Kidney (tissue), 14 donors: ENCODE data around the gene POPDC3. TPM values are rescaled to one million over a fixed set of nuclear protein-coding genes. Genes with fewer than 3 reads are reported as not detected.

Experiments
- DNase-seq, 5 donors: peaks; one replicate each; pipeline ENCODE4 v3.0.0-alpha.2; 2013 to 2020
- FAIRE-seq: peaks from 2 replicates; lab custom pipeline; 2012; peaks lifted over from hg19 to GRCh38; lab: Jason Lieb, UNC
- H3K27ac ChIP-seq, 2 donors: one replicate each; pipeline ENCODE4 v1.7.0; 2013; ENCODE audit warnings: low read depth in 2 of 2, low read length in 2 of 2, inconsistent platforms in 1 of 2
- H3K27me3 ChIP-seq: one replicate; pipeline ENCODE4 v1.7.1; 2013; ENCODE audit warnings: low read length, inconsistent platforms; ENCODE audit not compliant: control insufficient read depth, insufficient read depth
- H3K36me3 ChIP-seq, 3 donors: one replicate each; pipeline versions ENCODE4 v1.7.0 to v1.7.1; 2013; ENCODE audit warnings: low read length in 3 of 3, control low read depth in 1 of 3, inconsistent platforms in 1 of 3; ENCODE audit not compliant: insufficient read depth in 3 of 3, control insufficient read depth in 2 of 3
- H3K4me1 ChIP-seq, 3 donors: one replicate each; pipeline versions ENCODE4 v1.7.0 to v1.7.1; 2013; ENCODE audit warnings: low read length in 3 of 3, inconsistent platforms in 1 of 3, low read depth in 1 of 3; ENCODE audit not compliant: control insufficient read depth in 2 of 3, insufficient read depth in 2 of 3
- H3K4me3 ChIP-seq, 3 donors: one replicate each; pipeline versions ENCODE4 v1.7.0 to v1.8.1; 2013; ENCODE audit warnings: low read length in 3 of 3, control low read depth in 1 of 3, inconsistent platforms in 1 of 3
- H3K9ac ChIP-seq, 3 donors: one replicate each; pipeline versions ENCODE4 v1.7.0 to v1.7.1; 2013; ENCODE audit warnings: low read length in 3 of 3, control low read depth in 1 of 3, inconsistent platforms in 1 of 3
- H3K9me3 ChIP-seq, 3 donors: one replicate each; pipeline versions ENCODE4 v1.7.0 to v1.7.1; 2013; ENCODE audit warnings: low read length in 3 of 3, control low read depth in 1 of 3, inconsistent platforms in 1 of 3; ENCODE audit not compliant: control insufficient read depth in 2 of 3, insufficient read depth in 1 of 3
- intact Hi-C: fragments of 100-400 bp; cut with DNase I; formaldehyde crosslinking; loops from one replicate; pipeline ENCODE4 v1.11.1; 2022
- polyA plus RNA-seq: library from polyadenylated mRNA; stranded (reverse); fragments of 350-450 nt; fragmentation: Illumina TruSeq; extraction: RNeasy Lipid Tissue Mini Kit (QIAGEN cat#74804); gene quantifications from one replicate; pipeline ENCODE4 v1.2.3, GENCODE V29; 2014; ENCODE audit warnings: low read depth, low replicate concordance; ENCODE audit not compliant: insufficient read depth
- total RNA-seq: library from RNA; stranded (reverse); fragmentation: NEBNext Ultra II Directional; extraction: Animal tissue kit (Norgen Biotek cat#: 25700); gene quantifications from one replicate; pipeline ENCODE4 v1.2.1, GENCODE V29; 2021
- TF ChIP-seq, protein P1 (sequence below): IDR thresholded peaks from 3 replicates; pipeline ENCODE4 v1.5.1; 2012; ENCODE audit warnings: mild to moderate bottlenecking, moderate library complexity, borderline replicate concordance; ENCODE audit not compliant: insufficient read depth; ENCODE audit errors: extremely low read depth
- donor health status: control.
- donor health status: control.
- donor health status: control.
- donor health status: control.
- donor health status: control.
- donor health status: DM: yes; HTN: yes; CAD: no.
- donor health status: Normal renal cell carcinoma (clear cell type).

Gene POPDC3
- total and polyA plus RNA-seq, 2 donors from 2014 or later = not detected

DNA sequence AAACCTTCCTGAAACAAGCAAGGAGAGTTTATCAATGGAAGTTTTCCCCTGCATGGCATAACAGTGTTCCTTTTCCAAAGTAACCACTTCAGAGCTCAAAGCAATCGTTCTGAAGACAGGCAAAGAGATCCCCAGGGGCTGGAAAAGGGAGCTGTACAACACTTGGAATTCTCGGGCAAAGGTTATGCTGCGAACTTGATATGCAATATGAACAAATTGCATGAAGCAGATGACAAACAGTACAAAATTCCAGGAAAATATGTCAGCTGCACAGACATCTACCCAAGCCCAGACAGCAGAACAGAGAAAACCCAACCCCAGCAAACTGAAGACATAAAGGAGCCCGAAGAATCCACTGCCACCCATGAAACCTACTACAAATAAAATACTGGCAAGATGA is 18.4 kb downstream of the POPDC3 start:
- Histone ChIP-seq H3K9me3 (no peaks in the 10 kb centered on the region), H3K36me3 (no peaks in the 10 kb centered on the region), H3K27me3 (no peaks in the 10 kb centered on the region), H3K9ac (no peak overlapping the region), H3K27ac (no peak overlapping the region), H3K4me1 (no peaks in the 10 kb centered on the region), H3K4me3 (no peak overlapping the region)
- DNase-seq (no peak), FAIRE-seq (no peak)
- intact Hi-C loops = no loop called here
- TF ChIP-seq, protein P1, sequence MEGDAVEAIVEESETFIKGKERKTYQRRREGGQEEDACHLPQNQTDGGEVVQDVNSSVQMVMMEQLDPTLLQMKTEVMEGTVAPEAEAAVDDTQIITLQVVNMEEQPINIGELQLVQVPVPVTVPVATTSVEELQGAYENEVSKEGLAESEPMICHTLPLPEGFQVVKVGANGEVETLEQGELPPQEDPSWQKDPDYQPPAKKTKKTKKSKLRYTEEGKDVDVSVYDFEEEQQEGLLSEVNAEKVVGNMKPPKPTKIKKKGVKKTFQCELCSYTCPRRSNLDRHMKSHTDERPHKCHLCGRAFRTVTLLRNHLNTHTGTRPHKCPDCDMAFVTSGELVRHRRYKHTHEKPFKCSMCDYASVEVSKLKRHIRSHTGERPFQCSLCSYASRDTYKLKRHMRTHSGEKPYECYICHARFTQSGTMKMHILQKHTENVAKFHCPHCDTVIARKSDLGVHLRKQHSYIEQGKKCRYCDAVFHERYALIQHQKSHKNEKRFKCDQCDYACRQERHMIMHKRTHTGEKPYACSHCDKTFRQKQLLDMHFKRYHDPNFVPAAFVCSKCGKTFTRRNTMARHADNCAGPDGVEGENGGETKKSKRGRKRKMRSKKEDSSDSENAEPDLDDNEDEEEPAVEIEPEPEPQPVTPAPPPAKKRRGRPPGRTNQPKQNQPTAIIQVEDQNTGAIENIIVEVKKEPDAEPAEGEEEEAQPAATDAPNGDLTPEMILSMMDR = no peak

DNA sequence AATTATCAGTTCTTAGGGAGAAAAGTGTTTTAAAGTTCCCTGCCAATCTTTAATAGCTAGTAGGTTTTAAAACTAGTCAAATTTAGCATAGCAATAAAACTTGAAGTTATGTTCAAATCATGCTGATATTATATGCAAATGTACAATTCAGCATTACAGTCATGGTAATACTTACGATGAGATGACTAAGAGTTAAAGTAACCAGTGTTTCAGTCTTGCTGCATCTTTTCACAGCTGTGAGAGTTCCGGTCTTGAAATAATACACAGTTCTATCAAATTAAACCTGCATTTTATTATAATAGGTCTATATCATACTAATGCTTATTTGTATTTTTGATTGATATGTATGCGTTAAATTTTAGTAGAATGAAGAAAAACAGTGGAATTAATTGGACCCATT is 26.1 kb downstream of the POPDC3 start:
- no peak for FAIRE-seq
- intact Hi-C loops = no loop called here
- no peak for DNase-seq
- H3K27me3 ChIP-seq = no peaks in the 10 kb centered on the region
- H3K9ac ChIP-seq = no peak overlapping the region
- no peak overlapping the region for H3K4me3 ChIP-seq
- H3K27ac ChIP-seq = no peak overlapping the region
- no peaks in the 10 kb centered on the region for H3K36me3 ChIP-seq
- H3K4me1 ChIP-seq = no peaks in the 10 kb centered on the region
- H3K9me3 ChIP-seq = no peaks in the 10 kb centered on the region
- TF ChIP-seq, protein P1 = no peak

DNA sequence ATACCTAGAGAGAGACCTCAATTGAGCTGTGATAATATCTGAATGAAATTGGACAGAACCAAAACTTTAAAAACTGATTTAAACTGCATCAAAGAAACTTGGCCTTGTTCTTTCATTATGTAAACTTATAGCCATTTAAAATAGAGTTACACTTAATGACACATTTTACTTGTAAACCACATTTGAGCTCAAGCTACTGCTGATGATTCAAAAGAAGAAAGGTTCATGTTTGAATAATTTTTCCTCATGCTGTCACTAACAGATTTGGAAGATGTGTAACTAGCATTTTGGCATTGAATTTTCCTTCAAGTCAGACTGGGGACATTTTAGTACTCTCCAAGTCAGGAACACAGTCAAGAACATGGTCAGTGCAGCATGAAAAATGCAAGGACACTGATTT is 26.9 kb downstream of the POPDC3 start:
- Histone ChIP-seq H3K27ac (no peak overlapping the region), H3K4me1 (no peaks in the 10 kb centered on the region), H3K9ac (no peak overlapping the region), H3K27me3 (no peaks in the 10 kb centered on the region), H3K36me3 (no peaks in the 10 kb centered on the region), H3K9me3 (no peaks in the 10 kb centered on the region), H3K4me3 (no peak overlapping the region)
- no peak for DNase-seq
- FAIRE-seq = no peak
- TF ChIP-seq, protein P1 = no peak
- intact Hi-C loops = no loop called here

DNA sequence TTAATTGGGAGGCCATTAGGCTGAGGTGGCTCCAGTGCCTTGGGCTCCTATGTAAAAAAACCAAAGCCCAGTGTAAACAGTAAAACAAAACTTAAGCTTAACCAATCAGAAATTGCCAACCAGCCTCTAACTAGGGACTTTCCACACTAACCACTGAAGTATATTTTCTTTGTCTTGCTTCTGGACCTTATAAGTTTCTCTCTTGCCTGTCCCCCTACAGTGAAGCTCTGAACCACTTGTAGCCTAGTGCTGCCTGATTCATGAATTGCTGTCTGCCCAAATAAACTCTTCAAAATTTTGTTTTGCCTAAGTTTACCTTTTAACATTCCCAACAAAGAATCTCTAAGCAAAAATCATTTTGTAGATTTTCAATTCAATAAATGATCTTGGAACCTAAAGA is 28.2 kb downstream of the POPDC3 start:
- H3K4me1 ChIP-seq = no peaks in the 10 kb centered on the region
- DNase-seq (no peak), FAIRE-seq (no peak)
- H3K9ac ChIP-seq = no peak overlapping the region
- H3K27ac ChIP-seq = no peak overlapping the region
- no peaks in the 10 kb centered on the region for H3K27me3 ChIP-seq
- intact Hi-C loops = no loop called here
- no peaks in the 10 kb centered on the region for H3K9me3 ChIP-seq
- H3K36me3 ChIP-seq = no peaks in the 10 kb centered on the region
- TF ChIP-seq, protein P1 = no peak
- no peak overlapping the region for H3K4me3 ChIP-seq
